ENCODE data around the gene TAOK2.
"Not testable (repeated sequence)": the region's sequence is repeated elsewhere in the genome, so short reads cannot be mapped to it uniquely, and the experiment has no call there.

The TAOK2 gene

GRCh38 chr16:30023586-30023985 is 49.9 kb downstream of the TAOK2 start:
- no peak for DNase-seq (ENCODE audit: low spot score)

- DNase-seq (ENCODE audit: low spot score) = no peak
Observed at GRCh38 chr16:30024451-30024850, 50.8 kb downstream of the TAOK2 start.

DNA sequence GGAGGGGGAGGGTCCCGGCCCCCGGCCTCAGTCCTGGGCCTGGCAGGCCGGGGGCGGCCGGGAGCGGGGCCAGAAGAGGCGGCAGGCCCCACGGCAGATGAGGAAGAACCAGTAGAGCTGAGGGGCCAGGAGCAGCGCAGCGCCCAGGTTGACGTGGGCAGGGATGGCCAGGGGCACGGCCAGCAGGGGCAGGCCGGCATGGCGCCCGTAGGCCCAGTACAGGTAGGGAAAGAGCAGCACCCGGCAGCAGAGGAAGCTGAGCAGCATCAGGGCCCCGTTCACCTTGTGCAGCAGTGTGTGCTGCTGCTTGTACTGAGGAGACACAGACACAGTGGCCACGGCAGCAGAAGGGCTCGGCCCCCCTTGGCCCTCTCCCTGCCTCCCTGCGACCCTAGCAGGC is 51.5 kb downstream of the TAOK2 start:
- peak; percentile 34 for DNase-seq (ENCODE audit: low spot score)

DNA sequence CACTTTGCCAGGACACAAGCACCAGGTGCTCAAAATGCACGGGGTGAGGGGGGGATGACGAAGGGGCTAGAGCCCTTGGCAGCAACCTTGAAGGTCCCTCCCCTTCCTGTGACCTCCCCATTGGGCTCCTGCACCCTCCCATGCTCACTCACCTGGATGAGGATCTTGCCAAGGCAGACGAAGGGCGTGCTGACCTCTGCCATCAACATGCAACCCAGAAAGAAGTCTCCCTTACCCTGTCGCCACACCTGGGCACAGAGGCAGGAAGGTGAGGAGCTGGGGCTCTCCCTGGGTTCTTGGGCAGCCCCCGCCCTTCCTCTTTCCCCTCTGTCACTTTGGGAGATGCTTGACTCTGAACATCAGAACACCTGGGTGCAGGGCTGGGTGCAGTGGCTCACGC is 51.9 kb downstream of the TAOK2 start:
- DNase-seq (ENCODE audit: low spot score) = no peak

DNA sequence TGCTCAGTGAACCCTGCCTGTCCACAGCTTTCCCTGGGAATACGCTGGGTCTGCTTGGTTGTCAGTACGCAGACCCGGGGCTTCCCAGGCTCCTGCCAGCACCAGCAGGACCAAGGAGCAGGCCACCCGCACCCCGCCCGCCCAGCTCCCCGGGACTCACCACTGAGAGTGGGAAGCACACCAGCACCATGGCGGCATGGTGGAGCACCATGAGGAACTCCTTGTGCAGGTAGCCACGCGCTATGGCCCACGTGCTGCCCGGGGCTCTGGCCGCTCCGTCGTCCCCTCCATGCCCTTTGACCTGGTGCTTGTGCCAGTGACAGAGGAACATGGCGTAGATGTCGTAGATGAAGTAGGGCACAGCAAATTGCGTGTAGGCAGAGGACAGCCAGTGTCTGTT is 52.8 kb downstream of the TAOK2 start:
- DNase-seq (ENCODE audit: low spot score) = no peak

GRCh38 chr16:30027588-30028437 is 54.1 kb downstream of the TAOK2 start:
- no peak for DNase-seq (ENCODE audit: low spot score)

- DNase-seq (ENCODE audit: low spot score) = peak; percentile 83
Observed at GRCh38 chr16:30028438-30029076, 54.9 kb downstream of the TAOK2 start.

- no peak for DNase-seq (ENCODE audit: low spot score)
Observed at GRCh38 chr16:30030011-30030685, 56.5 kb downstream of the TAOK2 start.

DNA sequence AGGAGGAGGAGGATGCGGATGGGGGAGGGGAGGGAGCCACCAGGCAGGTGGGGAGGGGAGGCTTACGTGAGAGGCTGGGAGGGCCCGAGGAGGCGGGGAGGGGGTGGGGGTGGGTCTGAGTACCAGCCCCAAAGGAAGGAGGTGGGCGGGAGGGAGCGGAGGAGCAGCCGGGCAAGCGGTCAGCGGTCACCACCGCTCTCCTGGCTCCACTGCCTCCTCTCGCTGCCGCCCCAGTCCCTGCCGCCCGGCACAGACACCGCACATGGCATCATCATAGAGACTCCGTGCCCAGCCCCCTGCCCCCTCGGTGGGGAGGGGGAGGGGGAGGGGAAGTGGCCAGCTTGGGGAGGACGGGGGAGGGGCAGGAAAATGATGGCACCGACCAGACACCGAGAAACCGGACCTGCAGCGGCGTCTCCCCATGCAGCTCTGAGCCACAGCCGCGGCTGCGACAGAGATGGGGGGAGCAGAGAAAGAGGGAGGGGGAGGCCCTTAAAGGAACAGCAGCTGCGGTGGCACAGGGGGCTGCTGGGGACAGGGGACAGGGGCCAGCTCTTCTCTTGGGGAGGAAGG is 57.3 kb downstream of the TAOK2 start, which contains the start of gene TLCD3B:
Gene TLCD3B, minus strand, starts transcription at position 431 of the 573 bp plus-strand sequence. CDS start 744 bp downstream, outside the sequence.
- DNase-seq (ENCODE audit: low spot score) = peak; percentile 73

GRCh38 chr16:30031477-30031918 is 57.8 kb downstream of the TAOK2 start:
- no peak for DNase-seq (ENCODE audit: low spot score)

GRCh38 chr16:30032083-30032819 is 58.6 kb downstream of the TAOK2 start:
- peak; percentile 79 for DNase-seq (ENCODE audit: low spot score)

GRCh38 chr16:30033270-30033669 is 59.6 kb downstream of the TAOK2 start:
- no peak for DNase-seq (ENCODE audit: low spot score)

GRCh38 chr16:30040221-30040620 is 66.6 kb downstream of the TAOK2 start:
- no peak for DNase-seq (ENCODE audit: low spot score)

DNA sequence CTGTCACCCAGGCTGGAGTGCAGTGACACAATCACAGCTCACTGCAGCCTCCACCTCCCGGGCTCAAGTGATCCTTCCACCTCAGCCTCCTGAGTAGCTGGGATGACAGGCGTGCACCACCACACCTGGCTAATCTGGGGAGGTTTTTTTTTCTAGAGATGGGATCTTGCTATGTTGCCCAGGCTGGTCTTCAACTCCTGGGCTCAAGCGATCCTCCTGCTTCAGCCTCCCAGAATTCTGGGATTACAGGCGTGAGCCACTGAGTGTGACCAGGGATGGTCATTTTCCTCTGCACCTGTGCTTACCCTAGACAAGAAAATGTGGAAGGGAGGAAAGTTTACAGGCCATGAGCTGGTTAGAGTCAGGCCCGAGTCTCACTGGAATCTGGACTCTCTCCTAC is 67.0 kb downstream of the TAOK2 start:
- not testable (repeated sequence) for DNase-seq (ENCODE audit: low spot score)

DNA sequence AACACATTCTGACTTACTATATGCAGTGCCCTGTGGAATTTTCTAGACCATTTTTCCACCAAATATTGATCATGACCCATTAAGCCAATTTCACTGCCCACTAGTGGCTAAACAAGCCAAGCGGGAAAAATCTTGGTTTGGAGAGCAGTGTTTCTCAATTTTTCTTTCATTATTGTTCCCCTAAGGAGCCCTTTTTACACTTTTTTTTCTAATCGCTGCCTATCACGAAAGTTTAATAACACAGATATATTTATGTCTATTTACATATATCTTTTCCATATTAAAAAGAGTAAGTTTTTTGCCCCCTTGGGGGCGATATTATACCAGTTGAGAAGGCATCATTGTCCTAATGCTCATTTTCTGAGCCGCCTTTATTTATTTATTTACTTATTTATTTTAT is 68.2 kb downstream of the TAOK2 start:
- no peak for DNase-seq (ENCODE audit: low spot score)

All from ecto neural progenitor cell (in vitro differentiated cells).